Measurements from ENCODE around the gene TRIM52. TPM values are rescaled to one million over a fixed set of nuclear protein-coding genes. Genes with fewer than 3 reads are reported as not detected.

The TRIM52 gene
- total and polyA plus RNA-seq, 9 of the 15 experiments (the other 6 are each of a cell fraction or from before 2014, with no cell fraction given): 3.3 to 21.9 (median 13.5) TPM

DNA sequence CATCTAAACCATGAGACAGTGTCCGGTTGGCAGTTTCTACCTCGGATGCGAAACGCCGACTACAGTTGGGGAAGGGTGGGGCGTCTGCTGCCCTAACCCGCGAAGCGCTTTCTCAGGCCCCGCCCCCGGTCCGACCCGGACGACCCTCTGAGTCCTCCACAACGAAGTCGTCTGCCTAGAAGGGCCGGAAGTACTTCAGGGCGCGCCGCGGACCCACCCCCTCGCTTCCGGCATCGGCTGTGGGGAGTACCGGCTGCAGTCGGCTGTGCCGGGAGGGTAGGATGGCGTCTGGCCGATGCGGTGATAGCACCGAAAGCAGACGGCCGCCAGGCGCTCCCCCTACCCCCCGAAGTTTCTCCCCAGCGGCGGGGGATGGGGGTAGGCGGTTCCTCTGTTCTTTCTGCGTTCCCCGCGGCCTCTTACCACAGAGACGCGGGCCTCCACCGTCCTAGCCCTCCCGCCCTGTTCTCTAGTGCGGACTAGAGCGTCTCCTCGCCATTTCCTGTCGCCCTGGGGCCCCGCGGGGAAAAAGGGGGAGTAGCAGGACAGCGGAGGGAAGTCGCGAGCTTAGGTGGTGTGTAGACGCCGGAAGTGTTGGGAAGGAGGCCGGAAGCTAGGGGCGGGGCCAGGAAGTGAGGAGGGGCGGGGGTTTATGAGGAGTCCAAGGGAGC is 37.8 kb downstream of the TRIM52 start, which contains the start of gene TRIM41 (continued):
- TF ChIP-seq, protein P1, sequence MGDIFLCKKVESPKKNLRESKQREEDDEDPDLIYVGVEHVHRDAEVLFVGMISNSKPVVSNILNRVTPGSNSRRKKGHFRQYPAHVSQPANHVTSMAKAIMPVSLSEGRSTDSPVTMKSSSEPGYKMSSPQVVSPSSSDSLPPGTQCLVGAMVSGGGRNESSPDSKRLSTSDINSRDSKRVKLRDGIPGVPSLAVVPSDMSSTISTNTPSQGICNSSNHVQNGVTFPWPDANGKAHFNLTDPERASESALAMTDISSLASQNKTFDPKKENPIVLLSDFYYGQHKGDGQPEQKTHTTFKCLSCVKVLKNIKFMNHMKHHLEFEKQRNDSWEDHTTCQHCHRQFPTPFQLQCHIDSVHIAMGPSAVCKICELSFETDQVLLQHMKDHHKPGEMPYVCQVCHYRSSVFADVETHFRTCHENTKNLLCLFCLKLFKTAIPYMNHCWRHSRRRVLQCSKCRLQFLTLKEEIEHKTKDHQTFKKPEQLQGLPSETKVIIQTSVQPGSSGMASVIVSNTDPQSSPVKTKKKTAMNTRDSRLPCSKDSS (IDR thresholded peaks at IDR 0.05; ENCODE audit: low read depth, partially characterized antibody): no peak
- no peak for TF ChIP-seq SETDB1 (IDR thresholded peaks at IDR 0.05; ENCODE audit: low read length)
- TF ChIP-seq MTA1 (IDR thresholded peaks at IDR 0.05; ENCODE audit: borderline replicate concordance): peak; percentile 12; the same call in 1 of the 2 replicates
- peak; percentile 50 for TF ChIP-seq CREB1 (IDR thresholded peaks at IDR 0.05)
- TF ChIP-seq CREB1 (CRISPR knock-in tag; IDR thresholded peaks at IDR 0.05): peak; percentile 78
- peak; percentile 9; the same call in 1 of the 2 replicates for TF ChIP-seq ZNF175 (CRISPR knock-in tag; IDR thresholded peaks at IDR 0.05; ENCODE audit: low read depth)
- TF ChIP-seq ZBTB12 (CRISPR knock-in tag; IDR thresholded peaks at IDR 0.05): peak; percentile 36; the same call in 1 of the 2 replicates
- no peak for TF ChIP-seq KDM2B (CRISPR knock-in tag; IDR thresholded peaks at IDR 0.05)
- 0 out of 2 replicates have a peak, but pooled peaks have one; percentile 78 for TF ChIP-seq ZNF212 (CRISPR knock-in tag; IDR thresholded peaks at IDR 0.05)
- TF ChIP-seq ZNF764 (CRISPR knock-in tag; IDR thresholded peaks at IDR 0.05; ENCODE audit: low read depth): no peak
- TF ChIP-seq PHB2 (IDR thresholded peaks at IDR 0.05; ENCODE audit: low read depth): no peak
- no peak for TF ChIP-seq POLR2H (tag; IDR thresholded peaks at IDR 0.05; ENCODE audit: low read depth)
- TF ChIP-seq HIVEP1 (CRISPR knock-in tag; IDR thresholded peaks at IDR 0.05): 0 out of 2 replicates have a peak, but pooled peaks have one; percentile 47
- TF ChIP-seq JUNB (CRISPR knock-in tag; conservative IDR thresholded peaks at IDR 0.05): no peak
- TF ChIP-seq FOXM1 (IDR thresholded peaks at IDR 0.05; ENCODE audit: low read depth): no peak
- no peak for TF ChIP-seq FOXM1 (CRISPR knock-in tag; IDR thresholded peaks at IDR 0.05; ENCODE audit: low read depth)
- TF ChIP-seq PML (IDR thresholded peaks at IDR 0.05; ENCODE audit: low read length): peak; percentile 80; the same call in 1 of the 2 replicates
- TF ChIP-seq CBFB (CRISPR knock-in tag; IDR thresholded peaks at IDR 0.05): no peak
- no peak; the same call in 1 of the 2 replicates for TF ChIP-seq NCOA1 (IDR thresholded peaks at IDR 0.05; ENCODE audit: low read depth)
- TF ChIP-seq PTBP1 (IDR thresholded peaks at IDR 0.05; ENCODE audit: low read depth, low read length): 0 out of 2 replicates have a peak, but pooled peaks have one; percentile 34
- peak; percentile 59 for TF ChIP-seq BHLHE40 (IDR thresholded peaks at IDR 0.05; ENCODE audit: low read length)
- no peak for TF ChIP-seq CREBBP (IDR thresholded peaks at IDR 0.05; ENCODE audit: low read depth, low read length)
- TF ChIP-seq ZNF408 (CRISPR knock-in tag; IDR thresholded peaks at IDR 0.05; ENCODE audit: low read depth): no peak
- no peak for TF ChIP-seq PREB (CRISPR knock-in tag; IDR thresholded peaks at IDR 0.05)
- TF ChIP-seq STAT5A (IDR thresholded peaks at IDR 0.05; ENCODE audit: borderline replicate concordance, low read length): no peak
- no peak for TF ChIP-seq ZNF77 (CRISPR knock-in tag; IDR thresholded peaks at IDR 0.05)
- no peak for TF ChIP-seq FOXA3 (CRISPR knock-in tag; conservative IDR thresholded peaks at IDR 0.05 in 1 of 2, IDR thresholded peaks at IDR 0.05 in 1 of 2)
- no peak for TF ChIP-seq NCOA6 (IDR thresholded peaks at IDR 0.05)
- no peak; the same call in 1 of the 2 replicates for TF ChIP-seq MIER1 (IDR thresholded peaks at IDR 0.05; ENCODE audit: low read depth)
